ENCODE results near the gene LGALS8. TPM values are rescaled to one million over a fixed set of nuclear protein-coding genes. Genes with fewer than 3 reads are reported as not detected.
A peak's percentile ranks its signal among the peaks of the same experiment; 100 is the strongest.

LGALS8 gene
- total and polyA plus RNA-seq, 4 donors, result 29.9 to 160 (median 53.1) TPM

DNA sequence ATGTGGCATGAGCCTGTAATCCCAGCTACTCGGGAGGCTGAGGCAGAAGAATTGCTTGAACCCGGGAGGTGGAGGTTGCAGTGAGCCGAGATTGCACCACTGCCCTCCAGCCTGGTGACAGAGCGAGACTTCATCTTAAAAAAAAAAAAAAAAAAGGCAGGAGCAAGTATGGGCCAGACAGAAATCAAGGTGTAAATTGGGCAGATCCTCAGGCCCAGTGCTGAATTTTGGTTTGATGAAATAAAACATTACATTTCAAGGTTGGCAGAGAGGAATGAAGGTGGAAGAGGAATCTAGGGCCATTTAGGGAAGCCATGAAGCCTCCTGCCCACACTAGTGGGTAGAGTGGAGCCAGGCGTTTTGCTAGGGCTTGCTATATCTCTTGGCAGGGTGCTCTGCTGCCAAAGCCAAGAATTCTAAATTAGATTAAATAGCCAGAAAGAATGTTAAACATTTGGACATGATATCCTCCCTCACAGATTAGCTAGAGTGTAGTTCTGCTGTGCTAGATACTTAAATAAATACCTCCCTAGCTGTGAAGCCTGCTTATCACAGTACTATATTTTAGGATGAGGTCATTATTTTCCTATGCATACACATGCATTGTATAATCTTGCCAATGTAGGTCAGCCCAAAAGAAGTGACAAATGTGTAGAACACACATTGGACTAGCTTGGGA lies 16.6 kb upstream of the LGALS8 start:
- Histone ChIP-seq H3K4me1 (ENCODE audit: control insufficient read depth in 5 of 5, insufficient read depth in 5 of 5, low read length in 5 of 5) (peaks cover 3 to 14% (median 7%) of the 10 kb centered on the region in 5 donors), H3K36me3 (ENCODE audit: control insufficient read depth in 4 of 4, insufficient read depth in 4 of 4, low read length in 4 of 4) (no peaks in the 10 kb centered on the region), H3K27ac (ENCODE audit: low read depth in 1 of 2, low read length in 1 of 2) (peak overlapping the region in 1 of 2 donors; percentile 59), H3K9me3 (ENCODE audit: control insufficient read depth in 4 of 4, insufficient read depth in 3 of 4, low read length in 3 of 4) (no peaks in the 10 kb centered on the region), H3K4me3 (no peak overlapping the region), H3K9ac (ENCODE audit: insufficient read depth in 1 of 2, low read length in 2 of 2) (no peak overlapping the region), H3K27me3 (ENCODE audit: control insufficient read depth in 3 of 3, insufficient read depth in 3 of 3, low read length in 2 of 3) (no peaks in the 10 kb centered on the region)
- WGBS, 2 donors, result 68 to 75% methylated on average over 5 of the region's 5 CpGs
- ATAC-seq (ENCODE audit: insufficient read depth, low FRiP score), result peak; percentile 49
- TF ChIP-seq, protein P1, sequence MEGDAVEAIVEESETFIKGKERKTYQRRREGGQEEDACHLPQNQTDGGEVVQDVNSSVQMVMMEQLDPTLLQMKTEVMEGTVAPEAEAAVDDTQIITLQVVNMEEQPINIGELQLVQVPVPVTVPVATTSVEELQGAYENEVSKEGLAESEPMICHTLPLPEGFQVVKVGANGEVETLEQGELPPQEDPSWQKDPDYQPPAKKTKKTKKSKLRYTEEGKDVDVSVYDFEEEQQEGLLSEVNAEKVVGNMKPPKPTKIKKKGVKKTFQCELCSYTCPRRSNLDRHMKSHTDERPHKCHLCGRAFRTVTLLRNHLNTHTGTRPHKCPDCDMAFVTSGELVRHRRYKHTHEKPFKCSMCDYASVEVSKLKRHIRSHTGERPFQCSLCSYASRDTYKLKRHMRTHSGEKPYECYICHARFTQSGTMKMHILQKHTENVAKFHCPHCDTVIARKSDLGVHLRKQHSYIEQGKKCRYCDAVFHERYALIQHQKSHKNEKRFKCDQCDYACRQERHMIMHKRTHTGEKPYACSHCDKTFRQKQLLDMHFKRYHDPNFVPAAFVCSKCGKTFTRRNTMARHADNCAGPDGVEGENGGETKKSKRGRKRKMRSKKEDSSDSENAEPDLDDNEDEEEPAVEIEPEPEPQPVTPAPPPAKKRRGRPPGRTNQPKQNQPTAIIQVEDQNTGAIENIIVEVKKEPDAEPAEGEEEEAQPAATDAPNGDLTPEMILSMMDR (IDR thresholded peaks at IDR 0.05; ENCODE audit: control extremely low read depth, extremely low read depth), result no peak
- peak in 2 of 3 donors; percentile 45 to 59 for DNase-seq

DNA sequence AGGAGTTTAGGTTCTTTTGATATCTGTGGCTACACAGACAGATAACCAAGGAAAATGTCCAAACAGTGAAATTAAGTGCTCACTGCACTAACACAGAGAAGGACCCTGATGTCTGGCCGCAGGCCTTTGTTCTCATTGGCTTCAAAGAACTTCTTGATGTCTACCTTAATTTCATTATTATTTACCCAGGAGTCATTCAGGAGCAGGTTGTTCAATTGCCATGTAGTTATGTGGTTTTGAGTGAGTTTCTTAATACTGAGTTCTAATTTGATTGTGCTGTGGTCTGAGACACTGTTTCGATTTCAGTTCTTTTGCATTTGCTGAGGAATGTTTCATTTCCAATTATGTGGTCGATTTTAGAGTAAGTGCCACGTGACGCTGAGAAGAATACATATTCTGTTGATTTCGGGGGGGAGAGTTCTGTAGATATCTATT lies 15.2 kb upstream of the LGALS8 start:
- no peak for DNase-seq
- Histone ChIP-seq H3K9me3 (ENCODE audit: control insufficient read depth in 4 of 4, insufficient read depth in 3 of 4, low read length in 3 of 4) (no peaks in the 10 kb centered on the region), H3K27me3 (ENCODE audit: control insufficient read depth in 3 of 3, insufficient read depth in 3 of 3, low read length in 2 of 3) (no peaks in the 10 kb centered on the region), H3K4me3 (no peak overlapping the region), H3K36me3 (ENCODE audit: control insufficient read depth in 4 of 4, insufficient read depth in 4 of 4, low read length in 4 of 4) (no peaks in the 10 kb centered on the region), H3K4me1 (ENCODE audit: control insufficient read depth in 5 of 5, insufficient read depth in 5 of 5, low read length in 5 of 5) (peaks cover 1 to 11% (median 6%) of the 10 kb centered on the region in 5 donors), H3K9ac (ENCODE audit: insufficient read depth in 1 of 2, low read length in 2 of 2) (no peak overlapping the region), H3K27ac (ENCODE audit: low read depth in 1 of 2, low read length in 1 of 2) (peak overlapping the region in 1 of 2 donors; percentile 29)
- WGBS, 2 donors, result 68 to 86% methylated on average over 6 of the region's 6 CpGs
- TF ChIP-seq, protein P1 (IDR thresholded peaks at IDR 0.05; ENCODE audit: control extremely low read depth, extremely low read depth), result no peak
- ATAC-seq (ENCODE audit: insufficient read depth, low FRiP score), result no peak

DNA sequence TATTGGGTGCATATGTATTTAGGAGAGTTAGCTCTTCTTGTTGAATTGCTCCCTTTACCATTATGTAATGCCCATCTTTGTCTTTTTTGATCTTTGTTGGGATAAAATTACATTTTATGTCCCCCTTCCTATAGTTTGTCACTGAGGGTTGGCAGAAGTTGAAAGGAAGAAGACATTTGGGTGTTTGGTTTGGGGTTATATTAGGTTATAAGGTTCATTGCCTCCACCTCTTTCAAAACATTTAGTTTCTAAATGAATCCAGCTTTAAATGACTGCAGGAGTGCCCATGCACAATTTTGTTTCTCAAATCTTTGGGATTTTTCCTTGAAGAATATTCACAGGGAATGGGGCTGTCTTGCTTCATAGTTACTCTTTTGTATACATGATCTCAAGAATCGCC lies 14.6 kb upstream of the LGALS8 start:
- ATAC-seq (ENCODE audit: insufficient read depth, low FRiP score) (no peak), DNase-seq (no peak)
- Histone ChIP-seq H3K36me3 (ENCODE audit: control insufficient read depth in 4 of 4, insufficient read depth in 4 of 4, low read length in 4 of 4) (no peaks in the 10 kb centered on the region), H3K27ac (ENCODE audit: low read depth in 1 of 2, low read length in 1 of 2) (no peak overlapping the region), H3K27me3 (ENCODE audit: control insufficient read depth in 3 of 3, insufficient read depth in 3 of 3, low read length in 2 of 3) (no peaks in the 10 kb centered on the region), H3K9me3 (ENCODE audit: control insufficient read depth in 4 of 4, insufficient read depth in 3 of 4, low read length in 3 of 4) (no peaks in the 10 kb centered on the region), H3K9ac (ENCODE audit: insufficient read depth in 1 of 2, low read length in 2 of 2) (no peak overlapping the region), H3K4me1 (ENCODE audit: control insufficient read depth in 5 of 5, insufficient read depth in 5 of 5, low read length in 5 of 5) (peaks cover 1 to 11% (median 6%) of the 10 kb centered on the region in 5 donors), H3K4me3 (no peak overlapping the region)
- WGBS, 2 donors, result 91 to 94% methylated on average over 1 of the region's 1 CpG
- TF ChIP-seq, protein P1 (IDR thresholded peaks at IDR 0.05; ENCODE audit: control extremely low read depth, extremely low read depth), result no peak

All from lung (tissue), 12 donors.